Calu3 (cell line): ENCODE measurements around the gene UPF3A. TPM values are rescaled to one million over a fixed set of nuclear protein-coding genes. Genes with fewer than 3 reads are reported as not detected.

ENCODE experiments used
- BruUV-seq: library from RNA; stranded (reverse); fragments of 400-500 nt; replicated peaks from 2 replicates; lab custom pipeline; 2021; lab: Mats Ljungman, UMichigan
- CTCF ChIA-PET: fragments of 300-600 bp; sonication (Branson Sonifier 250); formaldehyde crosslinking; loops from one replicate; lab custom pipeline; 2022; ENCODE audit warnings: antibody characterized with exemption; lab: Charles Lee
- DNase-seq: peaks from one replicate; pipeline ENCODE4 v3.0.0; 2022
- H3K27ac Mint-ChIP-seq: one replicate; pipeline ENCODE4 v1.8.0; 2022; ENCODE audit warnings: mixed read lengths; ENCODE audit not compliant: unreplicated experiment
- H3K27me3 Mint-ChIP-seq: one replicate; pipeline ENCODE4 v1.8.0; 2022; ENCODE audit warnings: mixed read lengths; ENCODE audit not compliant: unreplicated experiment
- H3K36me3 Mint-ChIP-seq: one replicate; pipeline ENCODE4 v1.8.0; 2022; ENCODE audit warnings: mild to moderate bottlenecking, moderate library complexity, mixed read lengths; ENCODE audit not compliant: insufficient read depth, unreplicated experiment
- H3K4me1 Mint-ChIP-seq: one replicate; pipeline ENCODE4 v1.8.0; 2022; ENCODE audit warnings: mild to moderate bottlenecking, low read depth, mixed read lengths; ENCODE audit not compliant: unreplicated experiment
- H3K4me3 Mint-ChIP-seq: one replicate; pipeline ENCODE4 v1.8.0; 2022; ENCODE audit warnings: mild to moderate bottlenecking, low read depth, moderate library complexity, mixed read lengths; ENCODE audit not compliant: unreplicated experiment
- H3K9me3 Mint-ChIP-seq: one replicate; pipeline ENCODE4 v1.8.0; 2022; ENCODE audit warnings: low read depth, mixed read lengths; ENCODE audit not compliant: unreplicated experiment
- intact Hi-C: fragments of 100-400 bp; cut with micrococcal nuclease; formaldehyde crosslinking; loops from one replicate; pipeline ENCODE4 v1.10.0; 2022; ENCODE audit not compliant: unreplicated experiment
- total RNA-seq: library from RNA; stranded (reverse); gene quantifications from 2 replicates; pipeline ENCODE4 v1.2.3, GENCODE V29; 2022
- TF ChIP-seq, protein P1 (sequence below): fragments of 200-600 bp; IDR thresholded peaks from one replicate; pipeline ENCODE4 v1.8.0; 2022; ENCODE audit warnings: antibody characterized with exemption; ENCODE audit not compliant: unreplicated experiment

The UPF3A gene
- total RNA-seq, 1 experiment from 2014 or later = 12.1 TPM

DNA sequence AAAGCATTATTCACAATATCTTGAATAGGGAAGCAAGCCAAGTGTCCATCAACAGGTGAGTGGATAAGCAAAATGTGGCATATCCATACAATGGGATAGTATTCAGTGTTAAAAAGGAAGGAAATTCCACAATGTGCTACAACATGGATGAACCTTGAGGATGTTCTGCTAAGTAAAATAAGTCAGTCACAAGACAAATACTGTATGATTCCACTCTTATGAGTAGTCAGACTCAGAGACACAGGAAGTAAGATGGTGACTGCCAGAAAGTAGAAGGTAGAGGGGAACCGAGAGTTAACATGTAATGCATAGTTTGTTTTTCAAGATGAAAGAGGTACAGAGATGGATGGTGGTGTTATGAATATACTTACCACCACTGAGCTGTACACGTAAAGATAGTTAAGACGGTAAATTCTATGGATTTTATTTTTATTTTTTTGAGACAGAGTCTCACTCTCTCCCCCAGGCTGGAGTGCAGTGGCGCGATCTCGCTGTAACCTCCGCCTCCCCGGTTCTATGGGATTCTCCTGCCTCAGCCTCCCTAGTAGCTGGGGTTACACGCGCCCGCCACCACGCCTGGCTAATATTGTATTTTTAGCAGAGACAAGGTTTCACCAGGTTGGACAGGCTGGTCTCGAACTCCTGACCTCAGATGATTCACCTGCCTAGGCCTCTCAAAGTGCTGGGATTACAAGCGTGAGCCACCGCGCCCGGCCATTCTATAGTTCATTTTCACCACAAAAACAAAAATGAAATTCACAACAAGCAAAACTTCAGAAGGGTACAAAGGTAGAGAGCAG, 31.9 kb downstream of the UPF3A start:
- CTCF ChIA-PET = no interaction called here
- no peak for DNase-seq
- no peaks in the 10 kb centered on the region for H3K27me3 Mint-ChIP-seq
- TF ChIP-seq, protein P1, sequence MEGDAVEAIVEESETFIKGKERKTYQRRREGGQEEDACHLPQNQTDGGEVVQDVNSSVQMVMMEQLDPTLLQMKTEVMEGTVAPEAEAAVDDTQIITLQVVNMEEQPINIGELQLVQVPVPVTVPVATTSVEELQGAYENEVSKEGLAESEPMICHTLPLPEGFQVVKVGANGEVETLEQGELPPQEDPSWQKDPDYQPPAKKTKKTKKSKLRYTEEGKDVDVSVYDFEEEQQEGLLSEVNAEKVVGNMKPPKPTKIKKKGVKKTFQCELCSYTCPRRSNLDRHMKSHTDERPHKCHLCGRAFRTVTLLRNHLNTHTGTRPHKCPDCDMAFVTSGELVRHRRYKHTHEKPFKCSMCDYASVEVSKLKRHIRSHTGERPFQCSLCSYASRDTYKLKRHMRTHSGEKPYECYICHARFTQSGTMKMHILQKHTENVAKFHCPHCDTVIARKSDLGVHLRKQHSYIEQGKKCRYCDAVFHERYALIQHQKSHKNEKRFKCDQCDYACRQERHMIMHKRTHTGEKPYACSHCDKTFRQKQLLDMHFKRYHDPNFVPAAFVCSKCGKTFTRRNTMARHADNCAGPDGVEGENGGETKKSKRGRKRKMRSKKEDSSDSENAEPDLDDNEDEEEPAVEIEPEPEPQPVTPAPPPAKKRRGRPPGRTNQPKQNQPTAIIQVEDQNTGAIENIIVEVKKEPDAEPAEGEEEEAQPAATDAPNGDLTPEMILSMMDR = no peak
- no peaks in the 10 kb centered on the region for H3K9me3 Mint-ChIP-seq
- H3K36me3 Mint-ChIP-seq = peaks cover 20% of the 10 kb centered on the region
- H3K4me1 Mint-ChIP-seq = no peaks in the 10 kb centered on the region
- intact Hi-C loops = no loop called here
- peak overlapping the region; percentile 67 for H3K27ac Mint-ChIP-seq
- BruUV-seq = no TSS peak
- H3K4me3 Mint-ChIP-seq = peak overlapping the region; percentile 71

GRCh38 chr13:114314074-114314912, 32.9 kb downstream of the UPF3A start, which contains the start of gene CHAMP1:
Gene CHAMP1, plus strand, starts transcription at chr13:114314503. Its CDS starts 9,340 bp downstream, at chr13:114323843.
- H3K4me3 Mint-ChIP-seq = peak within 1 kb of the TSS; percentile 71
- peaks cover 3% of the 10 kb centered on the region for H3K4me1 Mint-ChIP-seq
- H3K9me3 Mint-ChIP-seq = no peaks in the 10 kb centered on the region
- no TSS peak for BruUV-seq
- intact Hi-C loops = no loop called here
- H3K36me3 Mint-ChIP-seq = peaks cover 20% of the 10 kb centered on the region
- peak within 1 kb of the TSS; percentile 74 for H3K27ac Mint-ChIP-seq
- peak; percentile 82 for DNase-seq
- TF ChIP-seq, protein P1 = no peak
- CTCF ChIA-PET = no interaction called here
- H3K27me3 Mint-ChIP-seq = no peaks in the 10 kb centered on the region

DNA sequence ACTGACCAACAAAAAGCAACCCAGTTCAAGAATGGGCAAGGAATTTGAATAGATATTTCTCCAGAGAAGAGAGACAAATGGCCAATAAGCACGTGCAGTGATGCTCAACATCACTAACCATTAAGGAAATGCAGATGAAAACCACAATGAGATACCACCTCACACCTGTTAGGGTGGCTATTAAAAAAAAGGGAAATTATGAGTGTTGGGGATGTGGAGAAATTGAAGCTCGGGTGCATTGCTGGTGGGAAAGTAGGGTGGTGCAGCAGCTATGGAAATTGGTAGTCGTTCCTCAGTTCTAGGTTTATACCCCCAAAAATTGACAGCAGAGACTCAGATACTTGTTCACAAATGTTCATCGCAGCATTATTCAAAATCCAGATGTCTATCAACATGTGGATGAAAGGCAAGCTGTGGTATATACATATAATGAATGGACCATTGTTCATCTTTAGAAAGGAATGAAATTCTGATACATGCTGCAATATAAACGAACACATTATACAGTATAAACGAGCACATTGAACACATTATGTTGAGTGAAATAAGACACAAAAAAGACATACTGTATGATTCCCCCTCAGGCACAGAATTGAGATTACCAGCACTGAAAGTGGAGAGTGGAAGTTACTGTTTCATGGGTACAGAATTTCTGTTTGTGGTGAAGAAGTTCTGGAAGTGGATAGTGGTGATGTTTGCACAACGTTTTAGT, 33.8 kb downstream of the UPF3A start:
- TF ChIP-seq, protein P1 = no peak
- TSS peak; percentile 78 for BruUV-seq
- peaks cover 10% of the 10 kb centered on the region for H3K4me1 Mint-ChIP-seq
- H3K27ac Mint-ChIP-seq = peak overlapping the region; percentile 74
- H3K36me3 Mint-ChIP-seq = peaks cover 20% of the 10 kb centered on the region
- no peak for DNase-seq
- H3K9me3 Mint-ChIP-seq = no peaks in the 10 kb centered on the region
- H3K4me3 Mint-ChIP-seq = peak overlapping the region; percentile 71
- intact Hi-C loops = no loop called here
- no peaks in the 10 kb centered on the region for H3K27me3 Mint-ChIP-seq
- CTCF ChIA-PET = no interaction called here

DNA sequence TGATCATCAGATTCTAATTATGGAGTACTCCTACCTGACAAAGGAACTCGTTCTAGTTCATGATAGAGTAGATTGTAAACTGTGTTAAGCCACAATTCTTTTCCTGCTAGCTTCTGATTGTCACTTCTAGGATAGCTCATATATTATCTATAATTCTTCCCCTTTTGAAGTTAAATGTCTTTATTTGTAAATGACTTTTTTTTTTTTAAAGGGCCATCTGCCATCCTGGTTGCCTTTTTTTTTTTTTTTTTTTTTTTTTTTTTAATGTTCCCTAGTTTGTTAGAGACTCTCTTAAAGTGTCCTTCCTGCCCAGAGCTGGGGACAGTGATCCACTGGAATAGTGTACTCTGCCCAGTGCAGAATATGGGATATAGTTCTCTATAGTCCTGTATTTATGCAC, 37.2 kb downstream of the UPF3A start:
- no peaks in the 10 kb centered on the region for H3K27me3 Mint-ChIP-seq
- TF ChIP-seq, protein P1 = no peak
- CTCF ChIA-PET = no interaction called here
- no peaks in the 10 kb centered on the region for H3K9me3 Mint-ChIP-seq
- DNase-seq = no peak
- peaks cover 10% of the 10 kb centered on the region for H3K4me1 Mint-ChIP-seq
- intact Hi-C loops = no loop called here
- BruUV-seq = no TSS peak
- no peak overlapping the region for H3K4me3 Mint-ChIP-seq
- H3K27ac Mint-ChIP-seq = no peak overlapping the region
- H3K36me3 Mint-ChIP-seq = peaks cover 14% of the 10 kb centered on the region
